Activated naive CD4-positive, alpha-beta T cell treated with anti-CD3 and anti-CD28 coated beads, Interleukin-2, amount 10 ng/mL, durations not matched to agents 7 days and 5 days (primary cell): ENCODE measurements around the gene ATP7A.
"Not testable (repeated sequence)": the region's sequence is repeated elsewhere in the genome, so short reads cannot be mapped to it uniquely, and the experiment has no call there.

Source experiments
- CTCF ChIA-PET: fragments of 350-600 bp; sonication (Branson Sonifier 250); formaldehyde crosslinking; loops from one replicate; lab custom pipeline; 2021; ENCODE audit warnings: antibody characterized with exemption; lab: Charles Lee
- DNase-seq: peaks from one replicate; pipeline ENCODE4 v3.0.0-alpha.2; 2020
- H3K27ac Mint-ChIP-seq: one replicate; pipeline ENCODE4 v1.8.0; 2021; ENCODE audit warnings: mild to moderate bottlenecking, moderate library complexity, mixed read lengths
- H3K27me3 Mint-ChIP-seq: one replicate; pipeline ENCODE4 v1.8.0; 2021; ENCODE audit warnings: mild to moderate bottlenecking, mixed read lengths
- H3K36me3 Mint-ChIP-seq: one replicate; pipeline ENCODE4 v1.8.0; 2021; ENCODE audit warnings: mixed read lengths
- H3K4me1 Mint-ChIP-seq: one replicate; pipeline ENCODE4 v1.8.0; 2021; ENCODE audit warnings: mixed read lengths
- H3K4me3 Mint-ChIP-seq: one replicate; pipeline ENCODE4 v1.8.0; 2021; ENCODE audit warnings: mild to moderate bottlenecking, moderate library complexity, mixed read lengths
- H3K9me3 Mint-ChIP-seq: one replicate; pipeline ENCODE4 v1.8.0; 2021; ENCODE audit warnings: mixed read lengths

ATP7A gene

GRCh38 chrX:78035061-78035460 lies 124.6 kb downstream of the ATP7A start:
- Mint-ChIP-seq H3K4me1 (no peaks in the 10 kb centered on the region), H3K9me3 (no peaks in the 10 kb centered on the region), H3K27ac (no peak overlapping the region), H3K36me3 (peaks cover 19% of the 10 kb centered on the region), H3K27me3 (no peaks in the 10 kb centered on the region), H3K4me3 (no peak overlapping the region)
- CTCF ChIA-PET = interaction anchor here (1.5 kb wide), 1 partner anchor 10 kb away, joined by 3 read pairs; no protein-coding TSS in a partner anchor
- no peak for DNase-seq

DNA sequence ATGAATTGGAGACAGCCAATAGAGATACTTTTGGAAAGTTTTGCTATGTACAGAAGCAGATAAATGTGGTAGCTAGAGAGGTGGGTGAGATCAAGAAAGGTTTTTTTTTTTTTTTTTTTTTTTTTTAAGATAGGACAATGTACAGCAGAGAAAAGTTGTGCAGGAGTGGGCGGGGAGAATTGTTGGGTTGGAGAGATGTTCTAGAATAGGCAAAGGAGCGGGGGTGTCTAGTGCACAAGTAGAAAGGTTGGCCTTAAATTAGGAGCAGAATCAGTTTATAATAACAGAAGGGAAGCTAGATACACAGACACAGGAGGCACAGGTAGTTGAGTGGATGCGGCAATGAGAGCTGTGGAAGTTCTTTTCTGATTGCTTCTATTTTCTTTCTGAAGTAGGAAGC lies 127.4 kb downstream of the ATP7A start:
- H3K9me3 Mint-ChIP-seq = no peaks in the 10 kb centered on the region
- H3K27me3 Mint-ChIP-seq = no peaks in the 10 kb centered on the region
- CTCF ChIA-PET = interaction anchor here (0.6 kb wide), 1 partner anchor 1467 kb away, joined by 3 read pairs; no protein-coding TSS in a partner anchor
- no peak for DNase-seq
- no peak overlapping the region for H3K4me3 Mint-ChIP-seq
- H3K4me1 Mint-ChIP-seq = no peaks in the 10 kb centered on the region
- H3K27ac Mint-ChIP-seq = no peak overlapping the region
- H3K36me3 Mint-ChIP-seq = peaks cover 23% of the 10 kb centered on the region

- H3K27me3 Mint-ChIP-seq = no peaks in the 10 kb centered on the region
- H3K9me3 Mint-ChIP-seq = no peaks in the 10 kb centered on the region
- no peak overlapping the region for H3K27ac Mint-ChIP-seq
- H3K4me3 Mint-ChIP-seq = no peak overlapping the region
- peaks cover 14% of the 10 kb centered on the region for H3K36me3 Mint-ChIP-seq
- CTCF ChIA-PET = no interaction called here
- H3K4me1 Mint-ChIP-seq = no peaks in the 10 kb centered on the region
- no peak for DNase-seq
Observed at GRCh38 chrX:78042601-78043000, 132.1 kb downstream of the ATP7A start.

GRCh38 chrX:78046362-78046761 lies 135.9 kb downstream of the ATP7A start:
- DNase-seq = no peak
- H3K4me3 Mint-ChIP-seq = no peak overlapping the region
- H3K27me3 Mint-ChIP-seq = no peaks in the 10 kb centered on the region
- no peaks in the 10 kb centered on the region for H3K4me1 Mint-ChIP-seq
- CTCF ChIA-PET = no interaction called here
- H3K9me3 Mint-ChIP-seq = no peaks in the 10 kb centered on the region
- peaks cover 16% of the 10 kb centered on the region for H3K36me3 Mint-ChIP-seq
- no peak overlapping the region for H3K27ac Mint-ChIP-seq

- no peaks in the 10 kb centered on the region for H3K4me1 Mint-ChIP-seq
Observed at GRCh38 chrX:78048052-78048451, 137.6 kb downstream of the ATP7A start.

GRCh38 chrX:78063687-78064086 lies 153.2 kb downstream of the ATP7A start:
- H3K9me3 Mint-ChIP-seq = peaks cover under 1% of the 10 kb centered on the region
- peaks cover 1% of the 10 kb centered on the region for H3K36me3 Mint-ChIP-seq
- no peaks in the 10 kb centered on the region for H3K27me3 Mint-ChIP-seq
- H3K27ac Mint-ChIP-seq = no peak overlapping the region
- DNase-seq = no peak
- CTCF ChIA-PET = no interaction called here
- peaks cover 10% of the 10 kb centered on the region for H3K4me1 Mint-ChIP-seq
- H3K4me3 Mint-ChIP-seq = no peak overlapping the region

More at GRCh38 chrX:78048052-78048451, 137.6 kb downstream of the ATP7A start:
- Mint-ChIP-seq H3K9me3 (peaks cover 5% of the 10 kb centered on the region), H3K4me3 (no peak overlapping the region), H3K27me3 (no peaks in the 10 kb centered on the region), H3K27ac (no peak overlapping the region), H3K36me3 (peaks cover 16% of the 10 kb centered on the region)
- DNase-seq = no peak
- CTCF ChIA-PET = no interaction called here

GRCh38 chrX:78064152-78064551 lies 153.7 kb downstream of the ATP7A start:
- peaks cover 1% of the 10 kb centered on the region for H3K36me3 Mint-ChIP-seq
- H3K4me3 Mint-ChIP-seq = no peak overlapping the region
- peaks cover 5% of the 10 kb centered on the region for H3K9me3 Mint-ChIP-seq
- CTCF ChIA-PET = interaction anchor here (1.1 kb wide), 1 partner anchor 28 kb away, joined by 3 read pairs; no protein-coding TSS in a partner anchor
- H3K27ac Mint-ChIP-seq = no peak overlapping the region
- DNase-seq = no peak
- no peaks in the 10 kb centered on the region for H3K27me3 Mint-ChIP-seq
- peaks cover 10% of the 10 kb centered on the region for H3K4me1 Mint-ChIP-seq

- not testable (repeated sequence) for H3K4me3 Mint-ChIP-seq, H3K27ac Mint-ChIP-seq, DNase-seq, H3K9me3 Mint-ChIP-seq, H3K27me3 Mint-ChIP-seq, H3K36me3 Mint-ChIP-seq
- CTCF ChIA-PET = interaction anchor here (0.6 to 1.1 kb wide), 3 partner anchors 27 to 1626 kb away, joined by 3 read pairs; no protein-coding TSS in a partner anchor
- peaks cover 10% of the 10 kb centered on the region for H3K4me1 Mint-ChIP-seq
Observed at GRCh38 chrX:78064698-78065601, 154.5 kb downstream of the ATP7A start.

DNA sequence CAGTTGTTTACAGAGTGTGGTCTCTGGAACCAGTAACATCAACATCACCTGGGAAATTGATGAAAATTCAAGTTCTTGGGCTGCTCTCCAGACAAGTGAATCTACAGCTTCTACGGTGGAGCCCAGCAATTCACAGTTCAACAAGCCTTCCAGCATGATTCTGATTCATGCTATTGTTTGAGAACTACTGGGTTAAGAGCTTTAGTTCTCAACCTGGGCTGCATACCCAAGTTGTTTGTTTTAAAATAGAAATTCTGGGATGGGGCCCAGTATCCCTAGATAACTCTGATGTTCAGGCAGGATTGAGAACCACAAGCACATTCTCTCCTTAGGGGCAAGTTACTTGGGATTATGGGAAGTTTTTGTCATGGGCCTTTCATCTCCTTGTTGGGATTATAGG lies 155.6 kb downstream of the ATP7A start:
- no peaks in the 10 kb centered on the region for H3K27me3 Mint-ChIP-seq
- H3K27ac Mint-ChIP-seq = no peak overlapping the region
- no peak overlapping the region for H3K4me3 Mint-ChIP-seq
- no peak for DNase-seq
- H3K4me1 Mint-ChIP-seq = peaks cover 10% of the 10 kb centered on the region
- peaks cover 1% of the 10 kb centered on the region for H3K36me3 Mint-ChIP-seq
- CTCF ChIA-PET = no interaction called here
- peaks cover 7% of the 10 kb centered on the region for H3K9me3 Mint-ChIP-seq

DNA sequence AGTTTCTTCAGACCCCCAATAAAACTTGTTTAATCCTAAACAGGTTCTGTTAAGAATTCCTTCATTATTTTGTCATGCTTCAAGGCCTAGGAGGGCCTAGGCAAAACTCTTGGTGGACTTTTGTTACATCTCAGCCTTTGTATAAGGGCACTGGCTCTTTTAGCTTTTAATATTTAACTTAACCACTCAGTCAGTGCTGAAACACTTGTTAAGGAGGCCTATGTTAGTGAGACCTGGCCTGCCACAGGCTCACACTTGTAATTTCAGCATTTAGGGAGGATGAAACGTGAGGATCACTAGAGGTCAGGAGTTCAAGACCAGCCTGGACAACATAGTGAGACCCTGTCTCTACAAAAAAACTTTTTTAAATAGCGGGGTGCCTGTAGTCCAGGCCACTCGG lies 160.8 kb downstream of the ATP7A start:
- H3K4me3 Mint-ChIP-seq = no peak overlapping the region
- CTCF ChIA-PET = no interaction called here
- H3K4me1 Mint-ChIP-seq = peaks cover 19% of the 10 kb centered on the region
- peaks cover 20% of the 10 kb centered on the region for H3K9me3 Mint-ChIP-seq
- H3K27ac Mint-ChIP-seq = no peak overlapping the region
- no peak for DNase-seq
- peaks cover 9% of the 10 kb centered on the region for H3K36me3 Mint-ChIP-seq
- no peaks in the 10 kb centered on the region for H3K27me3 Mint-ChIP-seq

- DNase-seq = peak; percentile 59
- H3K4me3 Mint-ChIP-seq, CTCF ChIA-PET, H3K27me3 Mint-ChIP-seq, H3K36me3 Mint-ChIP-seq: not testable (repeated sequence)
- Mint-ChIP-seq H3K9me3 (peaks cover 24% of the 10 kb centered on the region), H3K4me1 (peaks cover 14% of the 10 kb centered on the region), H3K27ac (peak overlapping the region; percentile 90)
Observed at GRCh38 chrX:78073147-78074077, 162.9 kb downstream of the ATP7A start.

- CTCF ChIA-PET = no interaction called here
- Mint-ChIP-seq H3K4me3 (no peak overlapping the region), H3K36me3 (peaks cover 9% of the 10 kb centered on the region), H3K27ac (no peak overlapping the region), H3K9me3 (peaks cover 20% of the 10 kb centered on the region), H3K4me1 (peaks cover 14% of the 10 kb centered on the region), H3K27me3 (no peaks in the 10 kb centered on the region)
- DNase-seq = no peak
Observed at GRCh38 chrX:78074088-78074487, 163.6 kb downstream of the ATP7A start.

- H3K27me3 Mint-ChIP-seq = no peaks in the 10 kb centered on the region
- H3K4me3 Mint-ChIP-seq = no peak overlapping the region
- peaks cover 9% of the 10 kb centered on the region for H3K36me3 Mint-ChIP-seq
- DNase-seq = no peak
- no peak overlapping the region for H3K27ac Mint-ChIP-seq
- H3K4me1 Mint-ChIP-seq = peaks cover 14% of the 10 kb centered on the region
- H3K9me3 Mint-ChIP-seq = peaks cover 17% of the 10 kb centered on the region
- CTCF ChIA-PET = no interaction called here
Observed at GRCh38 chrX:78075787-78076389, 165.4 kb downstream of the ATP7A start.

- H3K4me1 Mint-ChIP-seq, CTCF ChIA-PET, H3K36me3 Mint-ChIP-seq, DNase-seq, H3K4me3 Mint-ChIP-seq, H3K9me3 Mint-ChIP-seq, H3K27ac Mint-ChIP-seq, H3K27me3 Mint-ChIP-seq: not testable (repeated sequence)
Observed at GRCh38 chrX:78081413-78081812, 170.9 kb downstream of the ATP7A start.
